Endothelial cell of umbilical vein (primary cell): ENCODE data around the gene ZNF735. TPM values are rescaled to one million over a fixed set of nuclear protein-coding genes. Genes with fewer than 3 reads are reported as not detected.

Experiments
- BruUV-seq: library from RNA; stranded (reverse); fragments of 400-500 nt; replicated peaks from 2 replicates; lab custom pipeline; 2021; lab: Mats Ljungman, UMichigan
- CTCF ChIA-PET: fragments of 300-600, 350-600 bp; sonication (Branson Sonifier 250); formaldehyde crosslinking; loops from one replicate; lab custom pipeline; 2021; ENCODE audit warnings: antibody characterized with exemption, inconsistent platforms; lab: Charles Lee
- POLR2A ChIA-PET: fragments of 300-600, 350-600 bp; sonication (Branson Sonifier 250); formaldehyde crosslinking; loops from one replicate; lab custom pipeline; 2021; ENCODE audit warnings: antibody characterized with exemption, inconsistent platforms; lab: Charles Lee
- DNase-seq: peaks from one replicate; pipeline ENCODE4 v3.0.0-alpha.2; 2011; ENCODE audit warnings: low read depth, low spot score
- FAIRE-seq: peaks from 2 replicates; lab custom pipeline; 2011; peaks lifted over from hg19 to GRCh38; lab: Jason Lieb, UNC
- H2AFZ ChIP-seq: 2 replicates; pipeline ENCODE4 v1.6.0; 2012; ENCODE audit warnings: low read depth, low read length, control low read depth, inconsistent platforms
- H3K27ac ChIP-seq: 2 replicates; pipeline ENCODE4 v1.5.1; 2011; ENCODE audit warnings: low read depth, mild to moderate bottlenecking, control low read depth, low read length, moderate library complexity; ENCODE audit not compliant: insufficient read depth
- H3K27me3 ChIP-seq, 2 experiments: 2 replicates each; pipeline versions ENCODE4 v1.6.0 to v1.6.1; 2011; ENCODE audit warnings: low read length in 2 of 2, mixed read lengths in 1 of 2; ENCODE audit not compliant: control insufficient read depth in 2 of 2, insufficient read depth in 2 of 2
- H3K36me3 ChIP-seq, 2 experiments: 2 replicates in 1 of 2; 3 replicates in 1 of 2; pipeline ENCODE4 v1.5.1; 2011; ENCODE audit warnings: low read length in 2 of 2, mild to moderate bottlenecking in 1 of 2, moderate library complexity in 1 of 2; ENCODE audit not compliant: control insufficient read depth in 2 of 2, insufficient read depth in 2 of 2; ENCODE audit errors: extremely low read depth in 1 of 2
- H3K4me1 ChIP-seq: 3 replicates; pipeline ENCODE4 v1.5.1; 2011; ENCODE audit warnings: mild to moderate bottlenecking, low read length; ENCODE audit not compliant: control insufficient read depth, insufficient read depth; ENCODE audit errors: extremely low read depth
- H3K4me2 ChIP-seq: 2 replicates; pipeline ENCODE4 v1.6.1; 2011; ENCODE audit warnings: low read length, control low read depth, mixed read lengths; ENCODE audit not compliant: insufficient read depth
- H3K4me3 ChIP-seq, 3 experiments: fragments of 200-600 bp in 1 of 3; sonication (generic), shearing (Covaris generic) in 1 of 3; replicated peaks in 1 of 3; 2 replicates each; pipeline ENCODE4 v1.5.1; 2011 to 2016; ENCODE audit warnings: control low read depth in 3 of 3, low read length in 3 of 3, mild to moderate bottlenecking in 2 of 3, inconsistent platforms in 1 of 3, low read depth in 1 of 3, moderate library complexity in 1 of 3; ENCODE audit not compliant: insufficient read depth in 1 of 3
- H3K79me2 ChIP-seq: 2 replicates; pipeline ENCODE4 v1.6.0; 2012; ENCODE audit warnings: low read length, inconsistent platforms; ENCODE audit not compliant: control insufficient read depth, insufficient read depth
- H3K9ac ChIP-seq: replicated peaks from 2 replicates; pipeline ENCODE3; 2011; ENCODE audit warnings: low read length, control low read depth; ENCODE audit not compliant: insufficient read depth; ENCODE audit errors: extremely low read depth
- H3K9me1 ChIP-seq: replicated peaks from 3 replicates; pipeline ENCODE4 v1.6.0; 2011; ENCODE audit warnings: mild to moderate bottlenecking, low read length; ENCODE audit not compliant: control insufficient read depth, insufficient read depth; ENCODE audit errors: extremely low read depth
- H3K9me3 ChIP-seq: replicated peaks from 2 replicates; pipeline ENCODE4 v1.5.1; 2012; ENCODE audit warnings: low read length, inconsistent platforms; ENCODE audit not compliant: control insufficient read depth, insufficient read depth
- H4K20me1 ChIP-seq: replicated peaks from 2 replicates; pipeline ENCODE3; 2011; ENCODE audit warnings: mild to moderate bottlenecking, low read length; ENCODE audit not compliant: control insufficient read depth, insufficient read depth; ENCODE audit errors: extremely low read depth
- EZH2 ChIP-seq: IDR thresholded peaks from 2 replicates; pipeline ENCODE4 v1.6.1; 2012; ENCODE audit warnings: borderline replicate concordance, low read depth, mild to moderate bottlenecking, moderate library complexity, low read length, inconsistent platforms; ENCODE audit not compliant: severe bottlenecking
- FOS ChIP-seq: IDR thresholded peaks from 2 replicates; pipeline ENCODE4 v1.6.1; 2011; ENCODE audit warnings: mild to moderate bottlenecking, low read length, moderate library complexity, borderline replicate concordance; ENCODE audit not compliant: insufficient read depth
- GATA2 ChIP-seq: IDR thresholded peaks from 2 replicates; pipeline ENCODE4 v1.7.0; 2011; ENCODE audit warnings: low read depth, mild to moderate bottlenecking, moderate library complexity, mixed read lengths, low read length; ENCODE audit not compliant: insufficient read length, insufficient read depth
- JUN ChIP-seq: IDR thresholded peaks from 2 replicates; pipeline ENCODE4 v1.6.1; 2011; ENCODE audit warnings: borderline replicate concordance, low read depth; ENCODE audit not compliant: insufficient read length, insufficient read depth
- MYC ChIP-seq: IDR thresholded peaks from one replicate; pipeline ENCODE4 v1.6.1; 2011; ENCODE audit warnings: mild to moderate bottlenecking, low read depth, low read length
- POLR2A ChIP-seq: IDR thresholded peaks from 2 replicates; pipeline ENCODE4 v1.6.1; 2012; ENCODE audit warnings: low read depth, mild to moderate bottlenecking, control low read depth, low read length
- dilution Hi-C: fragments of 300-500 bp; cut with MboI; formaldehyde crosslinking; loops from one replicate; pipeline ENCODE4 v1.15.0; 2019; ENCODE audit warnings: low sequenced_read_pairs; ENCODE audit not compliant: extremely low pct_ligation_motif_present
- intact Hi-C: fragments of 100-400 bp; cut with micrococcal nuclease; formaldehyde crosslinking; loops from one replicate; pipeline ENCODE4 v1.10.0; 2022
- polyA plus RNA-seq, 4 experiments: library from polyadenylated mRNA; depleted of rRNA in 3 of 4; stranded (reverse) in 3 of 4; unstranded in 1 of 4; fragments of >200 nt; gene quantifications; 2 replicates each; pipeline versions ENCODE4 v1.2.1 to v1.2.3, GENCODE V29; 2011 to 2012; ENCODE audit warnings: missing spikeins in 1 of 4
- total RNA-seq: library from RNA; stranded (reverse); gene quantifications from 2 replicates; pipeline ENCODE4 v1.2.3, GENCODE V29; 2021
- TF ChIP-seq, protein P1 (sequence below): IDR thresholded peaks from 2 replicates; pipeline ENCODE4 v1.6.1; 2011; ENCODE audit not compliant: insufficient read depth, insufficient read length
- TF ChIP-seq, protein P2 (sequence below), 2 donors: IDR thresholded peaks; 1 replicate in 1 of 2; 2 replicates in 1 of 2; pipeline ENCODE4 v1.5.1; 2011; ENCODE audit warnings: low read length in 2 of 2, mild to moderate bottlenecking in 2 of 2, moderate library complexity in 2 of 2, control low read depth in 1 of 2, inconsistent platforms in 1 of 2, low read depth in 1 of 2; ENCODE audit not compliant: insufficient read depth in 1 of 2; ENCODE audit errors: extremely low read depth in 1 of 2

Gene ZNF735
- total and polyA plus RNA-seq, 2 donors (not counting 3 experiments of a cell fraction or from before 2014, with no cell fraction given) = not detected

DNA sequence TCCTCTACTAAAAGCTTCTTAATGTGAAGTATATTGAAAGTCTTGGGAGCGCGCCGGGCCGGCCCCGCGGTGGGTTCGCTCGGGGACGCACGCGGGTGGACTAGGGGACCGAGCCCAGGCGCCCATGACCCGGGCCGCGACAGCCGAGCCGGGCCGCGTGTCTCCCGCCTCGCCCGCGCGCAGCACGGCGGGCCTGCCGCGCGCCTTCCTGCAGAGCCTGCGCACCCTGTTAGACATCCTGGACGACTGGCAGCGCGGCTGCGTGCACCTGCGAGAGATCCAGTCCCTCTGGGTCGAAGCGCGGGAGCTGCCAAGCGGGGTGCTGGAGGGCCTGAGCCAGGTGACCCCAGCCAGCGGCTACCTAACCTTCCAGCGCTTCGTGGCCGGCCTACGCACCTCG lies 25.4 kb upstream of the ZNF735 start:
- POLR2A ChIA-PET = no interaction called here
- H3K4me3 ChIP-seq = no peak overlapping the region
- CTCF ChIA-PET = no interaction called here

More for the DNA sequence above, 25.4 kb upstream of the ZNF735 start:
- H3K27me3 ChIP-seq = no peaks in the 10 kb centered on the region
- FAIRE-seq (no peak), DNase-seq (no peak)
- H2AFZ ChIP-seq = no peak overlapping the region
- TF ChIP-seq, protein P1, sequence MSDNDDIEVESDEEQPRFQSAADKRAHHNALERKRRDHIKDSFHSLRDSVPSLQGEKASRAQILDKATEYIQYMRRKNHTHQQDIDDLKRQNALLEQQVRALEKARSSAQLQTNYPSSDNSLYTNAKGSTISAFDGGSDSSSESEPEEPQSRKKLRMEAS = no peak
- TF ChIP-seq EZH2 (no peak), JUN (no peak), POLR2A (no peak), MYC (no peak), FOS (no peak), GATA2 (no peak)
- TF ChIP-seq, protein P2, sequence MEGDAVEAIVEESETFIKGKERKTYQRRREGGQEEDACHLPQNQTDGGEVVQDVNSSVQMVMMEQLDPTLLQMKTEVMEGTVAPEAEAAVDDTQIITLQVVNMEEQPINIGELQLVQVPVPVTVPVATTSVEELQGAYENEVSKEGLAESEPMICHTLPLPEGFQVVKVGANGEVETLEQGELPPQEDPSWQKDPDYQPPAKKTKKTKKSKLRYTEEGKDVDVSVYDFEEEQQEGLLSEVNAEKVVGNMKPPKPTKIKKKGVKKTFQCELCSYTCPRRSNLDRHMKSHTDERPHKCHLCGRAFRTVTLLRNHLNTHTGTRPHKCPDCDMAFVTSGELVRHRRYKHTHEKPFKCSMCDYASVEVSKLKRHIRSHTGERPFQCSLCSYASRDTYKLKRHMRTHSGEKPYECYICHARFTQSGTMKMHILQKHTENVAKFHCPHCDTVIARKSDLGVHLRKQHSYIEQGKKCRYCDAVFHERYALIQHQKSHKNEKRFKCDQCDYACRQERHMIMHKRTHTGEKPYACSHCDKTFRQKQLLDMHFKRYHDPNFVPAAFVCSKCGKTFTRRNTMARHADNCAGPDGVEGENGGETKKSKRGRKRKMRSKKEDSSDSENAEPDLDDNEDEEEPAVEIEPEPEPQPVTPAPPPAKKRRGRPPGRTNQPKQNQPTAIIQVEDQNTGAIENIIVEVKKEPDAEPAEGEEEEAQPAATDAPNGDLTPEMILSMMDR (IDR thresholded peaks at IDR 0.05; ENCODE audit: extremely low read depth in 1 of 2, insufficient read depth in 1 of 2, low read depth in 1 of 2, low read length in 2 of 2) = no peak
- H3K9ac ChIP-seq = no peak overlapping the region
- no peak overlapping the region for H3K27ac ChIP-seq
- no peaks in the 10 kb centered on the region for H3K9me1 ChIP-seq
- intact Hi-C loops (no loop called here), dilution Hi-C loops (no loop called here)
- H4K20me1 ChIP-seq = no peaks in the 10 kb centered on the region
- H3K79me2 ChIP-seq = no peaks in the 10 kb centered on the region
- no peaks in the 10 kb centered on the region for H3K4me1 ChIP-seq
- H3K4me2 ChIP-seq = no peak overlapping the region
- H3K36me3 ChIP-seq = no peaks in the 10 kb centered on the region
- no TSS peak for BruUV-seq
- H3K9me3 ChIP-seq = peaks cover 2% of the 10 kb centered on the region
